BE2C (cell line): Measurements from ENCODE around the gene LYRM4.

Experiments
- DNase-seq: peaks from one replicate; pipeline ENCODE4 v3.0.0-alpha.2; 2020
- H3K27me3 ChIP-seq: fragments of 250-450 bp; sonication (Bioruptor Pico); 2 replicates; pipeline ENCODE4 v1.5.1; 2020; ENCODE audit warnings: mild to moderate bottlenecking
- H3K36me3 ChIP-seq: fragments of 250-450 bp; sonication (Bioruptor Pico); 2 replicates; pipeline ENCODE4 v1.5.1; 2020; ENCODE audit warnings: mild to moderate bottlenecking
- H3K4me1 ChIP-seq: fragments of 250-450 bp; sonication (Bioruptor Pico); 2 replicates; pipeline ENCODE4 v1.5.1; 2020
- H3K4me3 ChIP-seq: 2 replicates; pipeline ENCODE4 v1.5.1; 2011; ENCODE audit warnings: low read depth, low read length
- H3K9me3 ChIP-seq: fragments of 250-450 bp; sonication (Bioruptor Pico); 2 replicates; pipeline ENCODE4 v1.5.1; 2020
- CTCF ChIP-seq: IDR thresholded peaks from 2 replicates; pipeline ENCODE4 v1.5.1; 2012; ENCODE audit warnings: mild to moderate bottlenecking, low read depth, low read length

LYRM4 gene

GRCh38 chr6:5116243-5116991 lies 144.3 kb downstream of the LYRM4 start:
- no peak for DNase-seq
- Histone ChIP-seq H3K4me3 (no peak overlapping the region), H3K36me3 (no peaks in the 10 kb centered on the region), H3K27me3 (no peaks in the 10 kb centered on the region), H3K4me1 (no peaks in the 10 kb centered on the region), H3K9me3 (no peaks in the 10 kb centered on the region)
- no peak for TF ChIP-seq CTCF

GRCh38 chr6:5115168-5115567 lies 145.6 kb downstream of the LYRM4 start:
- Histone ChIP-seq H3K4me3 (no peak overlapping the region), H3K4me1 (no peaks in the 10 kb centered on the region), H3K9me3 (no peaks in the 10 kb centered on the region), H3K27me3 (no peaks in the 10 kb centered on the region), H3K36me3 (no peaks in the 10 kb centered on the region)
- no peak for DNase-seq
- TF ChIP-seq CTCF = no peak

GRCh38 chr6:5113096-5113495 lies 147.7 kb downstream of the LYRM4 start:
- no peak for DNase-seq
- no peaks in the 10 kb centered on the region for H3K27me3 ChIP-seq
- no peak overlapping the region for H3K4me3 ChIP-seq
- no peaks in the 10 kb centered on the region for H3K4me1 ChIP-seq
- no peak for TF ChIP-seq CTCF
- H3K36me3 ChIP-seq = no peaks in the 10 kb centered on the region
- no peaks in the 10 kb centered on the region for H3K9me3 ChIP-seq

- H3K27me3 ChIP-seq = no peaks in the 10 kb centered on the region
- no peak for TF ChIP-seq CTCF
- H3K4me1 ChIP-seq = no peaks in the 10 kb centered on the region
- no peak for DNase-seq
- H3K9me3 ChIP-seq = no peaks in the 10 kb centered on the region
- H3K4me3 ChIP-seq = no peak overlapping the region
- H3K36me3 ChIP-seq = no peaks in the 10 kb centered on the region
Measured at GRCh38 chr6:5112066-5112799, 148.5 kb downstream of the LYRM4 start.

GRCh38 chr6:5111626-5112025 lies 149.1 kb downstream of the LYRM4 start:
- TF ChIP-seq CTCF = no peak
- no peaks in the 10 kb centered on the region for H3K9me3 ChIP-seq
- no peaks in the 10 kb centered on the region for H3K4me1 ChIP-seq
- DNase-seq = no peak
- no peaks in the 10 kb centered on the region; the same call in none of the 2 replicates for H3K36me3 ChIP-seq
- no peaks in the 10 kb centered on the region for H3K27me3 ChIP-seq
- H3K4me3 ChIP-seq = no peak overlapping the region

GRCh38 chr6:5110246-5110645 lies 150.5 kb downstream of the LYRM4 start:
- Histone ChIP-seq H3K27me3 (no peaks in the 10 kb centered on the region), H3K4me3 (no peak overlapping the region), H3K36me3 (no peaks in the 10 kb centered on the region; the same call in none of the 2 replicates), H3K9me3 (no peaks in the 10 kb centered on the region), H3K4me1 (no peaks in the 10 kb centered on the region)
- TF ChIP-seq CTCF = no peak
- DNase-seq = no peak
